Right atrium auricular region (tissue), 2 donors: ENCODE data around the gene ANKRD28. TPM values are rescaled to one million over a fixed set of nuclear protein-coding genes. Genes with fewer than 3 reads are reported as not detected.
"Not testable (repeated sequence)": the region's sequence is repeated elsewhere in the genome, so short reads cannot be mapped to it uniquely, and the experiment has no call there.

Experiments used
- DNase-seq: peaks from one replicate; pipeline ENCODE4 v3.0.0-alpha.2; 2019; ENCODE audit warnings: low spot score
- H3K27ac ChIP-seq, 2 donors: fragments of 200-600 bp; sonication (generic); 1 replicate in 1 of 2; 2 replicates in 1 of 2; pipeline ENCODE4 v1.5.1; 2016 to 2019
- H3K27me3 ChIP-seq, 2 donors: fragments of 200-600 bp; sonication (generic); one replicate each; pipeline versions ENCODE4 v1.5.1 to v1.6.0; 2017 to 2019
- H3K36me3 ChIP-seq: fragments of 200-600 bp; sonication (generic); one replicate; pipeline ENCODE4 v1.5.1; 2016
- H3K4me1 ChIP-seq, 2 donors: fragments of 200-600 bp; sonication (generic); one replicate each; pipeline versions ENCODE4 v1.5.1 to v1.6.0; 2017 to 2019
- H3K4me3 ChIP-seq, 2 donors: fragments of 200-600 bp; sonication (generic); 1 replicate in 1 of 2; 2 replicates in 1 of 2; pipeline ENCODE4 v1.5.1; 2017 to 2019; ENCODE audit warnings: mild to moderate bottlenecking in 1 of 2, moderate library complexity in 1 of 2
- H3K9me3 ChIP-seq, 2 donors: fragments of 200-600 bp; sonication (generic); one replicate each; pipeline ENCODE4 v1.5.1; 2019
- CTCF ChIP-seq, 2 donors: fragments of 200-600 bp; sonication (generic); IDR thresholded peaks; one replicate each; pipeline ENCODE4 v1.5.1; 2019; ENCODE audit warnings: antibody characterized with exemption in 2 of 2
- total RNA-seq, 2 donors: library from RNA; depleted of rRNA; stranded (reverse); fragments of >200 nt; gene quantifications; one replicate each; pipeline ENCODE4 v1.1.0, GENCODE V29; 2016

Gene ANKRD28
- total RNA-seq, 2 donors from 2014 or later, result 9.2 to 11.3 TPM

GRCh38 chr3:15819576-15819975, 21.8 kb upstream of the ANKRD28 start:
- no peak overlapping the region for H3K4me3 ChIP-seq
- no peaks in the 10 kb centered on the region for H3K27me3 ChIP-seq
- H3K36me3 ChIP-seq, result no peaks in the 10 kb centered on the region
- peaks cover 0 to 14% of the 10 kb centered on the region in 2 donors for H3K4me1 ChIP-seq
- no peak for TF ChIP-seq CTCF (IDR thresholded peaks at IDR 0.05)
- no peaks in the 10 kb centered on the region for H3K9me3 ChIP-seq
- no peak overlapping the region for H3K27ac ChIP-seq
- DNase-seq, result no peak

DNA sequence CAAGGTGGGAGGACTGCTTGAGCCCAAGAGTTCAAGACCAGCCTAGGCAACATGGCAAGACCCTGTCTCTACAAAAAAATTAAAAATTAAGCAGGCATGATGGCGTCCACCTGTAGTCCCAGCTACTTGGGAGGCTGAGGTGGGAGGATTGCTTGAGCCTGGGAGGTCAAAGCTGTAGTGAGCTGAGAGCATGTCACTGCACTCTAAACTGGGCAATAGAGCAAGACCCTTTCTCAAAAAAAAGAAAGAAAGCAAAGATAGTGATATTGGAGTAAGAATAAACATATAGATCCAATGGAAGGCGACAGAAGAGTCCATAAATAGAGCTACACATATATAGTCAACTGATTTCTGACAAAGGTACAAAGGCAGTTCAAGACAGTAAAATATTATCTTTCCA, 21.3 kb upstream of the ANKRD28 start:
- Histone ChIP-seq H3K9me3 (no peaks in the 10 kb centered on the region), H3K27ac (no peak overlapping the region), H3K4me3 (no peak overlapping the region), H3K27me3 (no peaks in the 10 kb centered on the region), H3K36me3 (no peaks in the 10 kb centered on the region), H3K4me1 (peaks cover 0 to 14% of the 10 kb centered on the region in 2 donors)
- no peak for TF ChIP-seq CTCF (IDR thresholded peaks at IDR 0.05)
- no peak for DNase-seq

- H3K36me3 ChIP-seq, result no peaks in the 10 kb centered on the region
- no peak overlapping the region for H3K27ac ChIP-seq
- no peak overlapping the region for H3K4me3 ChIP-seq
- peak in 1 of 2 donors; percentile 67 for TF ChIP-seq CTCF (IDR thresholded peaks at IDR 0.05)
- peaks cover 0 to 4% of the 10 kb centered on the region in 2 donors for H3K4me1 ChIP-seq
- no peak for DNase-seq
- no peaks in the 10 kb centered on the region for H3K27me3 ChIP-seq
- H3K9me3 ChIP-seq, result no peaks in the 10 kb centered on the region
Measured at GRCh38 chr3:15815696-15816095, 17.9 kb upstream of the ANKRD28 start.

- not testable (repeated sequence) for H3K27ac ChIP-seq, H3K4me3 ChIP-seq, H3K4me1 ChIP-seq, DNase-seq, H3K27me3 ChIP-seq, H3K9me3 ChIP-seq, H3K36me3 ChIP-seq
Measured at GRCh38 chr3:15813079-15813478, 15.3 kb upstream of the ANKRD28 start.

- peak; percentile 35 to 70 for TF ChIP-seq CTCF (IDR thresholded peaks at IDR 0.05)
- Histone ChIP-seq H3K27me3 (no peaks in the 10 kb centered on the region), H3K4me3 (no peak overlapping the region), H3K9me3 (no peaks in the 10 kb centered on the region), H3K36me3 (no peaks in the 10 kb centered on the region), H3K27ac (no peak overlapping the region), H3K4me1 (peaks cover 0 to 4% of the 10 kb centered on the region in 2 donors)
- no peak for DNase-seq
Measured at GRCh38 chr3:15812183-15812582, 14.4 kb upstream of the ANKRD28 start.

DNA sequence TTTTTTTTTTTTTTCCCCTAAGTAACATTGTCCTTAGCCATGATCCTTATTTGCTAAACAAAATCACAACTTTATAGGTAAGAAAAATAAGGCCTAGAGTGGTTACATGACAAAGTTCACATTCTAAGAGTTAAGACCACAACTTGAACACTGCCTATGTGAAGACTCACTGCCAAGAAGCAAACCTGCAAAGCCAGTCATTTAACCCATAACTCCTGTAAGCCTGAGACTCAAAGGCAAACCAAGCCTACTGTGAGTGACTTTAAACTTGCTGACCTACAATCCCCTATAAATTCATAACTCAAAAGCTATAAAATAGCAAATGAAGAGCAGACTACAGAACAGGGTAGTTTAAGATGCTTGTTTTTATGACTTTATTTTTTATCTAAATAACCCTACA, 12.9 kb upstream of the ANKRD28 start:
- no peak for DNase-seq
- Histone ChIP-seq H3K36me3 (no peaks in the 10 kb centered on the region), H3K4me3 (no peak overlapping the region), H3K27me3 (no peaks in the 10 kb centered on the region), H3K4me1 (peaks cover 0 to 2% of the 10 kb centered on the region in 2 donors), H3K9me3 (no peaks in the 10 kb centered on the region), H3K27ac (no peak overlapping the region)
- no peak for TF ChIP-seq CTCF (IDR thresholded peaks at IDR 0.05)
